ENCODE results near the gene SMIM35. TPM values are rescaled to one million over a fixed set of nuclear protein-coding genes. Genes with fewer than 3 reads are reported as not detected.

SMIM35 gene
- polyA plus RNA-seq, 1 of the 3 experiments (the other 2 are of a cell fraction) = not detected

DNA sequence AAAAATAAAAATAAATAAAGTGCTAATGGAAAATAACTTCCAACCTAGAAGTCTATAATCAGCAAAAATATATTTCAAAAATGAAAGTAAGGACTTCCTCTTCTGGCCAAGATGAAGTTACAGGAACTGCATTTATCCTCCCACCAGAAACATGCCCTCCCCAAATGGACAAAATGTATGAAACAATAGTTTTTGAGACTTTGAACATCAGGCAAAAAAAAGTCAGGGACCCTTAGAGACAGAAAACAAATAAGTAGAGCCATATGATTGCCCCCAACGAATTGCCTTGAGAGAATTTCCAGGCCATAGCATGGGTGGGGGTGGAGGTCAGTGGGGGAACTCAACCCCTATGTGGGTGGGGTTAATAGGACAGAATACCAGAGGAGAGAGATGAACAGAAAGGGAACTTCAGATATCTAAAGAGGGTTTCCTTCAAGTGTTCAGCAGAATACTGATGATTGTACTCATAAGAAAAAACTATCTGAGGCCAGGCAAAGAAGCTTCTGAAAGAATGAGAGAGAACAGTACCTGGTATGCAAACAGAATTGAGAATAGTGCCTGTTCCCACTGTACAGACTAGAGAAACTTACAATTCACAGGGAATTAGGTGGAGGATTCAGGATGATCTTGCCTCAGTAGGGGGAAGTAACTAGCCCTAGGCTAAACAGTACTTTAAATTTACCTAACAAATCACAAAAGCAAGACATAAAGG, 127.2 kb downstream of the SMIM35 start (continued):
- no peak for TF ChIP-seq POLR2AphosphoS5 (IDR thresholded peaks at IDR 0.05; ENCODE audit: low read depth, low read length)

DNA sequence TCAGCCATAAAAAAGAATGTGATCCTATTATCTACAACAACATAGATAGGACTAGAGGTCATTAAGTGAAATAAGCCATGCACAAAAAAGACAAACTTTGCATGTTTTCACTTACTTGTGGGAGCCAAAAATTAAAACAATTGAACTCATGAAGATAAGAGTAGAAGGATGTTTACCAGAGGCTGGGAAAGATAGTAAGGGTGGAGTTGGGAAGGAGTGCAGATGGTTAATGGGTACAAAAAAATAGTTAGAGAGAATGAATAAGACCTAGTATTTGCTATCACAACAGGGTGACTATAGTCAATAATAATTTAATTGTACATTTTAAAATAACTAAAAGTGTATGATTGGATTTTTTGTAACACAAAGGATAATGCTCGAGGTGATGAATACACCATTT, 127.8 kb downstream of the SMIM35 start:
- Histone ChIP-seq H3K36me3 (replicated peaks in 1 of 2; ENCODE audit: control insufficient read depth in 1 of 2, insufficient read depth in 2 of 2, low read length in 1 of 2) (no peaks in the 10 kb centered on the region), H3K27ac (ENCODE audit: low read depth in 2 of 2, low read length in 1 of 2) (no peak overlapping the region), H3K9me3 (no peaks in the 10 kb centered on the region), H2AFZ (ENCODE audit: low read depth) (no peak overlapping the region), H3F3A (replicated peaks; ENCODE audit: insufficient read depth) (no peaks in the 10 kb centered on the region), H4K20me1 (ENCODE audit: insufficient read depth) (no peaks in the 10 kb centered on the region), H3K79me2 (ENCODE audit: insufficient read depth) (no peaks in the 10 kb centered on the region), H3K4me2 (no peak overlapping the region), H3K4me1 (ENCODE audit: control insufficient read depth in 1 of 2, insufficient read depth in 2 of 2, low read depth in 1 of 2, low read length in 1 of 2) (no peaks in the 10 kb centered on the region), H3K9ac (no peak overlapping the region), H3K9me2 (no peaks in the 10 kb centered on the region), H3K4me3 (ENCODE audit: low read depth in 2 of 2, low read length in 1 of 2) (no peak overlapping the region), H3K27me3 (ENCODE audit: insufficient read depth) (no peaks in the 10 kb centered on the region)
- ChIA-PET CTCF (no interaction called here), POLR2A (no interaction called here)
- 20% methylated on average over 1 of the region's 1 CpG for WGBS (ENCODE audit: low lambda C conversion rate)
- DNase-seq = no peak
- TF ChIP-seq JUND (IDR thresholded peaks at IDR 0.05) = no peak
- TF ChIP-seq RFX5 (IDR thresholded peaks at IDR 0.05; ENCODE audit: low read length) = no peak
- TF ChIP-seq, protein P1, sequence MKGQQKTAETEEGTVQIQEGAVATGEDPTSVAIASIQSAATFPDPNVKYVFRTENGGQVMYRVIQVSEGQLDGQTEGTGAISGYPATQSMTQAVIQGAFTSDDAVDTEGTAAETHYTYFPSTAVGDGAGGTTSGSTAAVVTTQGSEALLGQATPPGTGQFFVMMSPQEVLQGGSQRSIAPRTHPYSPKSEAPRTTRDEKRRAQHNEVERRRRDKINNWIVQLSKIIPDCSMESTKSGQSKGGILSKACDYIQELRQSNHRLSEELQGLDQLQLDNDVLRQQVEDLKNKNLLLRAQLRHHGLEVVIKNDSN (IDR thresholded peaks at IDR 0.05; ENCODE audit: borderline replicate concordance, low read depth) = no peak
- no peak for TF ChIP-seq ELF1 (IDR thresholded peaks at IDR 0.05)
- TF ChIP-seq, protein P2, sequence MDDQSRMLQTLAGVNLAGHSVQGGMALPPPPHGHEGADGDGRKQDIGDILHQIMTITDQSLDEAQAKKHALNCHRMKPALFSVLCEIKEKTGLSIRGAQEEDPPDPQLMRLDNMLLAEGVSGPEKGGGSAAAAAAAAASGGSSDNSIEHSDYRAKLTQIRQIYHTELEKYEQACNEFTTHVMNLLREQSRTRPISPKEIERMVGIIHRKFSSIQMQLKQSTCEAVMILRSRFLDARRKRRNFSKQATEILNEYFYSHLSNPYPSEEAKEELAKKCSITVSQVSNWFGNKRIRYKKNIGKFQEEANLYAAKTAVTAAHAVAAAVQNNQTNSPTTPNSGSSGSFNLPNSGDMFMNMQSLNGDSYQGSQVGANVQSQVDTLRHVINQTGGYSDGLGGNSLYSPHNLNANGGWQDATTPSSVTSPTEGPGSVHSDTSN (IDR thresholded peaks at IDR 0.05) = no peak
- TF ChIP-seq FOXJ3 (CRISPR knock-in tag; IDR thresholded peaks at IDR 0.05) = no peak
- no peak for TF ChIP-seq NFIC (IDR thresholded peaks at IDR 0.05; ENCODE audit: borderline replicate concordance)
- no peak for TF ChIP-seq SIN3A (IDR thresholded peaks at IDR 0.05; ENCODE audit: borderline replicate concordance, low read depth, low read length)
- TF ChIP-seq, protein P3, sequence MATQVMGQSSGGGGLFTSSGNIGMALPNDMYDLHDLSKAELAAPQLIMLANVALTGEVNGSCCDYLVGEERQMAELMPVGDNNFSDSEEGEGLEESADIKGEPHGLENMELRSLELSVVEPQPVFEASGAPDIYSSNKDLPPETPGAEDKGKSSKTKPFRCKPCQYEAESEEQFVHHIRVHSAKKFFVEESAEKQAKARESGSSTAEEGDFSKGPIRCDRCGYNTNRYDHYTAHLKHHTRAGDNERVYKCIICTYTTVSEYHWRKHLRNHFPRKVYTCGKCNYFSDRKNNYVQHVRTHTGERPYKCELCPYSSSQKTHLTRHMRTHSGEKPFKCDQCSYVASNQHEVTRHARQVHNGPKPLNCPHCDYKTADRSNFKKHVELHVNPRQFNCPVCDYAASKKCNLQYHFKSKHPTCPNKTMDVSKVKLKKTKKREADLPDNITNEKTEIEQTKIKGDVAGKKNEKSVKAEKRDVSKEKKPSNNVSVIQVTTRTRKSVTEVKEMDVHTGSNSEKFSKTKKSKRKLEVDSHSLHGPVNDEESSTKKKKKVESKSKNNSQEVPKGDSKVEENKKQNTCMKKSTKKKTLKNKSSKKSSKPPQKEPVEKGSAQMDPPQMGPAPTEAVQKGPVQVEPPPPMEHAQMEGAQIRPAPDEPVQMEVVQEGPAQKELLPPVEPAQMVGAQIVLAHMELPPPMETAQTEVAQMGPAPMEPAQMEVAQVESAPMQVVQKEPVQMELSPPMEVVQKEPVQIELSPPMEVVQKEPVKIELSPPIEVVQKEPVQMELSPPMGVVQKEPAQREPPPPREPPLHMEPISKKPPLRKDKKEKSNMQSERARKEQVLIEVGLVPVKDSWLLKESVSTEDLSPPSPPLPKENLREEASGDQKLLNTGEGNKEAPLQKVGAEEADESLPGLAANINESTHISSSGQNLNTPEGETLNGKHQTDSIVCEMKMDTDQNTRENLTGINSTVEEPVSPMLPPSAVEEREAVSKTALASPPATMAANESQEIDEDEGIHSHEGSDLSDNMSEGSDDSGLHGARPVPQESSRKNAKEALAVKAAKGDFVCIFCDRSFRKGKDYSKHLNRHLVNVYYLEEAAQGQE (IDR thresholded peaks at IDR 0.05; ENCODE audit: low read depth, low read length) = no peak
- no peak for TF ChIP-seq EZH2phosphoT487 (IDR thresholded peaks at IDR 0.05; ENCODE audit: borderline replicate concordance, low read depth)

Other genes starting within 250 kb of the SMIM35 start
- gene FXYD6, start 210.3 kb downstream of the SMIM35 start, polyA plus RNA-seq (2012; rRNA removed) = 1.4 and 4.3 TPM in 2 replicates
- not detected in 2 replicates for gene TMPRSS13, start 157.6 kb downstream of the SMIM35 start, polyA plus RNA-seq (2012; rRNA removed)
- gene IL10RA, start 100.6 kb downstream of the SMIM35 start, polyA plus RNA-seq (2012; rRNA removed) = 0.05 TPM in 1 of 2 replicates, not detected in the other
- not detected in 2 replicates for gene TMPRSS4, start 9.9 kb downstream of the SMIM35 start, polyA plus RNA-seq (2012; rRNA removed)
- gene SCN4B, start 65.9 kb upstream of the SMIM35 start, polyA plus RNA-seq (2012; rRNA removed) = 1.2 and 2.0 TPM in 2 replicates
- gene SCN2B, start 89.7 kb upstream of the SMIM35 start, polyA plus RNA-seq (2012; rRNA removed) = 0.03 and 0.05 TPM in 2 replicates
- not detected in 2 replicates for gene JAML, start 138.0 kb upstream of the SMIM35 start, polyA plus RNA-seq (2012; rRNA removed)
- 0.38 and 0.70 TPM in 2 replicates for gene MPZL3, start 165.4 kb upstream of the SMIM35 start, polyA plus RNA-seq (2012; rRNA removed)
- gene MPZL2, start 177.3 kb upstream of the SMIM35 start, polyA plus RNA-seq (2012; rRNA removed) = 6.2 and 8.6 TPM in 2 replicates
- not detected in 2 replicates for gene CD3E, start 217.8 kb upstream of the SMIM35 start, polyA plus RNA-seq (2012; rRNA removed)

Data from SK-N-SH (cell line).